ENCODE results near the gene GP1BB. TPM values are rescaled to one million over a fixed set of nuclear protein-coding genes. Genes with fewer than 3 reads are reported as not detected.

The GP1BB gene
- polyA plus RNA-seq, 1 donor from 2014 or later, result 42.0 TPM

- no peaks in the 10 kb centered on the region for H3K36me3 ChIP-seq (ENCODE audit: insufficient read depth, low read length)
- H4K20me1 ChIP-seq (ENCODE audit: insufficient read depth), result no peaks in the 10 kb centered on the region
- H3K4me2 ChIP-seq (ENCODE audit: low read length), result no peak overlapping the region
- no peaks in the 10 kb centered on the region for H3K9me2 ChIP-seq (ENCODE audit: insufficient read depth, low read length)
- no peak for TF ChIP-seq SMC3 (conservative IDR thresholded peaks at IDR 0.05; ENCODE audit: poor library complexity)
- no peak for TF ChIP-seq TAF1 (IDR thresholded peaks at IDR 0.05; ENCODE audit: low read depth)
- no peak for TF ChIP-seq POLR2AphosphoS5 (IDR thresholded peaks at IDR 0.05)
- no peak for TF ChIP-seq MXI1 (conservative IDR thresholded peaks at IDR 0.05; ENCODE audit: poor library complexity, severe bottlenecking)
- TF ChIP-seq EZH2 (IDR thresholded peaks at IDR 0.05; ENCODE audit: borderline replicate concordance, insufficient read depth, low read length, poor library complexity, severe bottlenecking), result no peak
- TF ChIP-seq EP300 (conservative IDR thresholded peaks at IDR 0.05; ENCODE audit: poor library complexity, severe bottlenecking), result no peak
- TF ChIP-seq RAD21 (conservative IDR thresholded peaks at IDR 0.05), result no peak
- TF ChIP-seq, protein P1, sequence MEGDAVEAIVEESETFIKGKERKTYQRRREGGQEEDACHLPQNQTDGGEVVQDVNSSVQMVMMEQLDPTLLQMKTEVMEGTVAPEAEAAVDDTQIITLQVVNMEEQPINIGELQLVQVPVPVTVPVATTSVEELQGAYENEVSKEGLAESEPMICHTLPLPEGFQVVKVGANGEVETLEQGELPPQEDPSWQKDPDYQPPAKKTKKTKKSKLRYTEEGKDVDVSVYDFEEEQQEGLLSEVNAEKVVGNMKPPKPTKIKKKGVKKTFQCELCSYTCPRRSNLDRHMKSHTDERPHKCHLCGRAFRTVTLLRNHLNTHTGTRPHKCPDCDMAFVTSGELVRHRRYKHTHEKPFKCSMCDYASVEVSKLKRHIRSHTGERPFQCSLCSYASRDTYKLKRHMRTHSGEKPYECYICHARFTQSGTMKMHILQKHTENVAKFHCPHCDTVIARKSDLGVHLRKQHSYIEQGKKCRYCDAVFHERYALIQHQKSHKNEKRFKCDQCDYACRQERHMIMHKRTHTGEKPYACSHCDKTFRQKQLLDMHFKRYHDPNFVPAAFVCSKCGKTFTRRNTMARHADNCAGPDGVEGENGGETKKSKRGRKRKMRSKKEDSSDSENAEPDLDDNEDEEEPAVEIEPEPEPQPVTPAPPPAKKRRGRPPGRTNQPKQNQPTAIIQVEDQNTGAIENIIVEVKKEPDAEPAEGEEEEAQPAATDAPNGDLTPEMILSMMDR (IDR thresholded peaks at IDR 0.05; ENCODE audit: poor library complexity, severe bottlenecking), result no peak
- TF ChIP-seq, protein P2, sequence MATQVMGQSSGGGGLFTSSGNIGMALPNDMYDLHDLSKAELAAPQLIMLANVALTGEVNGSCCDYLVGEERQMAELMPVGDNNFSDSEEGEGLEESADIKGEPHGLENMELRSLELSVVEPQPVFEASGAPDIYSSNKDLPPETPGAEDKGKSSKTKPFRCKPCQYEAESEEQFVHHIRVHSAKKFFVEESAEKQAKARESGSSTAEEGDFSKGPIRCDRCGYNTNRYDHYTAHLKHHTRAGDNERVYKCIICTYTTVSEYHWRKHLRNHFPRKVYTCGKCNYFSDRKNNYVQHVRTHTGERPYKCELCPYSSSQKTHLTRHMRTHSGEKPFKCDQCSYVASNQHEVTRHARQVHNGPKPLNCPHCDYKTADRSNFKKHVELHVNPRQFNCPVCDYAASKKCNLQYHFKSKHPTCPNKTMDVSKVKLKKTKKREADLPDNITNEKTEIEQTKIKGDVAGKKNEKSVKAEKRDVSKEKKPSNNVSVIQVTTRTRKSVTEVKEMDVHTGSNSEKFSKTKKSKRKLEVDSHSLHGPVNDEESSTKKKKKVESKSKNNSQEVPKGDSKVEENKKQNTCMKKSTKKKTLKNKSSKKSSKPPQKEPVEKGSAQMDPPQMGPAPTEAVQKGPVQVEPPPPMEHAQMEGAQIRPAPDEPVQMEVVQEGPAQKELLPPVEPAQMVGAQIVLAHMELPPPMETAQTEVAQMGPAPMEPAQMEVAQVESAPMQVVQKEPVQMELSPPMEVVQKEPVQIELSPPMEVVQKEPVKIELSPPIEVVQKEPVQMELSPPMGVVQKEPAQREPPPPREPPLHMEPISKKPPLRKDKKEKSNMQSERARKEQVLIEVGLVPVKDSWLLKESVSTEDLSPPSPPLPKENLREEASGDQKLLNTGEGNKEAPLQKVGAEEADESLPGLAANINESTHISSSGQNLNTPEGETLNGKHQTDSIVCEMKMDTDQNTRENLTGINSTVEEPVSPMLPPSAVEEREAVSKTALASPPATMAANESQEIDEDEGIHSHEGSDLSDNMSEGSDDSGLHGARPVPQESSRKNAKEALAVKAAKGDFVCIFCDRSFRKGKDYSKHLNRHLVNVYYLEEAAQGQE (IDR thresholded peaks at IDR 0.05; ENCODE audit: borderline replicate concordance), result no peak
- no peak overlapping the region for H3K4me3 ChIP-seq (ENCODE audit: low read length)
- no peaks in the 10 kb centered on the region for H3K9me3 ChIP-seq (ENCODE audit: low read length)
- no peak overlapping the region for H3K27ac ChIP-seq (ENCODE audit: low read length)
- peaks cover 68% of the 10 kb centered on the region for H3K27me3 ChIP-seq (ENCODE audit: insufficient read depth, low read depth, low read length)
- no peaks in the 10 kb centered on the region for H3F3A ChIP-seq (ENCODE audit: insufficient read depth, low read length, poor library complexity, severe bottlenecking)
- no peak overlapping the region for H3K9ac ChIP-seq (ENCODE audit: low read length)
- no peak overlapping the region for H2AFZ ChIP-seq (ENCODE audit: low read depth, low read length)
- H3K79me2 ChIP-seq (replicated peaks; ENCODE audit: insufficient read depth, low read length), result no peaks in the 10 kb centered on the region
Observed at GRCh38 chr22:19753090-19753842, 29.9 kb downstream of the GP1BB start.

DNA sequence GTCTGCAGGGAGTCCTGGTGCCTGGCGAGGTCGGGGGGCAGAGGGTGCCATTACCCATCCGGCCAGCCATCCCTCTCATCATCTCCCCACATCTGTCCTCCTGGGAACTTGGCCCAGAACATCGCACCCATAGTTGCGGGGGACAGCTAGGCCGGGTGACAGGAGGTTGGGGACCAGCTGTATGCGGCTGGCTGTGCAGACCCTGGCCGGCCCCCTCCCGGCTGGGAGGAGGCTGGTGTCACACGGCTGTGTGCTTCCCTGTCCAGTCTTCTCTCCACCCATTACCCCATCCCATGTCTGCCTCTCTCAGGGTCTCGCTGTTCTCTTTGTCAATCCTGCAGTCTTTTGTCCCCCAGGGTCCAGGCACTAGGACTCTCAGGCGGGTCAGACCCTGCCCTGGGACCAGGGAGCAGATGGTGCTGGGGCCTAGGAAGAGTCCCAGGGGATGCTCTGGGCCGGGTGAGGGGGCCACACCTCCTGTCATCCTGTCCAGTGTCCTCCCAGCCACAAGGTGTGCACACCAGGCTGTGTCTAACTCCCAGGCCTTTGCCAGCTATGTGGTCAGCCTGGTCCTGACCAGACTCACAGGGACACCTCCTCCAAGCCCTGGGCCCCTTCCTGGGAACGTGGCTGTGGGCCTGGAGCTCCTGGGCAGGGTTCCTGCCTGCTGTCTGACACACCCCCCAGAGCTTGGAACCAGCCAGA, 30.8 kb downstream of the GP1BB start:
- H3K36me3 ChIP-seq (ENCODE audit: insufficient read depth, low read length), result no peaks in the 10 kb centered on the region
- H3K27me3 ChIP-seq (ENCODE audit: insufficient read depth, low read depth, low read length), result peaks cover 76% of the 10 kb centered on the region

More for the DNA sequence above, 30.8 kb downstream of the GP1BB start:
- H3K9me2 ChIP-seq (ENCODE audit: insufficient read depth, low read length), result no peaks in the 10 kb centered on the region
- no peak overlapping the region for H3K9ac ChIP-seq (ENCODE audit: low read length)
- no peak overlapping the region for H3K4me3 ChIP-seq (ENCODE audit: low read length)
- H3F3A ChIP-seq (ENCODE audit: insufficient read depth, low read length, poor library complexity, severe bottlenecking), result no peaks in the 10 kb centered on the region
- H3K9me3 ChIP-seq (ENCODE audit: low read length), result no peaks in the 10 kb centered on the region
- no peak overlapping the region for H2AFZ ChIP-seq (ENCODE audit: low read depth, low read length)
- no peaks in the 10 kb centered on the region for H4K20me1 ChIP-seq (ENCODE audit: insufficient read depth)
- no peak overlapping the region for H3K4me2 ChIP-seq (ENCODE audit: low read length)
- H3K79me2 ChIP-seq (replicated peaks; ENCODE audit: insufficient read depth, low read length), result no peaks in the 10 kb centered on the region
- no peak overlapping the region for H3K27ac ChIP-seq (ENCODE audit: low read length)
- TF ChIP-seq, protein P2 (IDR thresholded peaks at IDR 0.05; ENCODE audit: borderline replicate concordance), result no peak
- no peak for TF ChIP-seq SMC3 (conservative IDR thresholded peaks at IDR 0.05; ENCODE audit: poor library complexity)
- no peak for TF ChIP-seq TAF1 (IDR thresholded peaks at IDR 0.05; ENCODE audit: low read depth)
- no peak for TF ChIP-seq MXI1 (conservative IDR thresholded peaks at IDR 0.05; ENCODE audit: poor library complexity, severe bottlenecking)
- TF ChIP-seq EP300 (conservative IDR thresholded peaks at IDR 0.05; ENCODE audit: poor library complexity, severe bottlenecking), result no peak
- no peak for TF ChIP-seq RAD21 (conservative IDR thresholded peaks at IDR 0.05)
- TF ChIP-seq POLR2AphosphoS5 (IDR thresholded peaks at IDR 0.05), result no peak
- TF ChIP-seq, protein P1 (IDR thresholded peaks at IDR 0.05; ENCODE audit: poor library complexity, severe bottlenecking), result no peak
- no peak for TF ChIP-seq EZH2 (IDR thresholded peaks at IDR 0.05; ENCODE audit: borderline replicate concordance, insufficient read depth, low read length, poor library complexity, severe bottlenecking)
